Activated CD8-positive, alpha-beta memory T cell treated with anti-CD3 and anti-CD28 coated beads, Interleukin-2, amount 10 ng/mL, durations not matched to agents 7 days and 5 days (primary cell): ENCODE results near the gene LRRC74A. TPM values are rescaled to one million over a fixed set of nuclear protein-coding genes. Genes with fewer than 3 reads are reported as not detected.
A peak's percentile ranks its signal among the peaks of the same experiment; 100 is the strongest.

Source experiments
- ATAC-seq: fragments of 150-1000 bp; cut with Tn5 transposase; one replicate; pipeline ENCODE4 v1.10.0; 2021; ENCODE audit warnings: moderate library complexity
- CTCF ChIA-PET: fragments of 350-600 bp; sonication (Branson Sonifier 250); formaldehyde crosslinking; loops from one replicate; lab custom pipeline; 2021; ENCODE audit warnings: antibody characterized with exemption; lab: Charles Lee
- DNase-seq: peaks from one replicate; pipeline ENCODE4 v3.0.0-alpha.2; 2020
- H3K27ac Mint-ChIP-seq: one replicate; pipeline ENCODE4 v1.8.0; 2021; ENCODE audit warnings: mild to moderate bottlenecking, mixed read lengths
- H3K27me3 Mint-ChIP-seq: one replicate; pipeline ENCODE4 v1.8.0; 2021; ENCODE audit warnings: mixed read lengths
- H3K36me3 Mint-ChIP-seq: one replicate; pipeline ENCODE4 v1.8.0; 2021; ENCODE audit warnings: mild to moderate bottlenecking, mixed read lengths
- H3K4me1 Mint-ChIP-seq: one replicate; pipeline ENCODE4 v1.8.0; 2021; ENCODE audit warnings: mixed read lengths
- H3K4me3 Mint-ChIP-seq: one replicate; pipeline ENCODE4 v1.8.0; 2021; ENCODE audit warnings: mild to moderate bottlenecking, moderate library complexity, mixed read lengths
- H3K9me3 Mint-ChIP-seq: one replicate; pipeline ENCODE4 v1.8.0; 2022; ENCODE audit warnings: low read depth, mixed read lengths
- total RNA-seq, 2 experiments: library from RNA; stranded (reverse); gene quantifications; one replicate each; pipeline ENCODE4 v1.2.3, GENCODE V29; 2021

The LRRC74A gene
- total RNA-seq: not detected

DNA sequence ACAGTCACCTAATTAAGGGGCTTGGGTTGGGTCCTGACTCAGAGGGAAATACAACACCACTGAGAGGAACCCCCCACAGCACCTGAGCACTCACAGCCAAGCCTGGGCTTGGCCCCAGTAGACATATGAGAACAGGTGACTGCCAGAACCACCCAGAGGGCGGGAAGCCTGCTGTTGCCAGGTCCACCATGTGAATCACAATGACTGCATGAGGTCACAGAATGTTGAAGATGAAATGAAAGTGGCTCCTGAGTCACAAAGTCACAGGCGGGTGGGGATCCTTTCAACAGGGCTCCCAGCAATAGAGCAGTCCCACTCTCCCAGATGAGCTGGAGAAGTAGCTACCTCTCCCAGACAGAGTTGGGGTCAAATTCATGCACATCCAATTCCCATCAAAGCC lies at the start of gene LRRC74A:
Gene LRRC74A (plus strand): TSS at position 287 of the 400 bp plus-strand sequence. CDS start 290 bp downstream, outside the sequence.
- Mint-ChIP-seq H3K27ac (no peak within 1 kb of the TSS), H3K27me3 (peaks cover 8% of the 10 kb centered on the region), H3K4me3 (no peak within 1 kb of the TSS), H3K4me1 (no peaks in the 10 kb centered on the region), H3K36me3 (no peaks in the 10 kb centered on the region), H3K9me3 (no peaks in the 10 kb centered on the region)
- CTCF ChIA-PET: no interaction called here
- no peak for DNase-seq
- ATAC-seq: no peak

DNA sequence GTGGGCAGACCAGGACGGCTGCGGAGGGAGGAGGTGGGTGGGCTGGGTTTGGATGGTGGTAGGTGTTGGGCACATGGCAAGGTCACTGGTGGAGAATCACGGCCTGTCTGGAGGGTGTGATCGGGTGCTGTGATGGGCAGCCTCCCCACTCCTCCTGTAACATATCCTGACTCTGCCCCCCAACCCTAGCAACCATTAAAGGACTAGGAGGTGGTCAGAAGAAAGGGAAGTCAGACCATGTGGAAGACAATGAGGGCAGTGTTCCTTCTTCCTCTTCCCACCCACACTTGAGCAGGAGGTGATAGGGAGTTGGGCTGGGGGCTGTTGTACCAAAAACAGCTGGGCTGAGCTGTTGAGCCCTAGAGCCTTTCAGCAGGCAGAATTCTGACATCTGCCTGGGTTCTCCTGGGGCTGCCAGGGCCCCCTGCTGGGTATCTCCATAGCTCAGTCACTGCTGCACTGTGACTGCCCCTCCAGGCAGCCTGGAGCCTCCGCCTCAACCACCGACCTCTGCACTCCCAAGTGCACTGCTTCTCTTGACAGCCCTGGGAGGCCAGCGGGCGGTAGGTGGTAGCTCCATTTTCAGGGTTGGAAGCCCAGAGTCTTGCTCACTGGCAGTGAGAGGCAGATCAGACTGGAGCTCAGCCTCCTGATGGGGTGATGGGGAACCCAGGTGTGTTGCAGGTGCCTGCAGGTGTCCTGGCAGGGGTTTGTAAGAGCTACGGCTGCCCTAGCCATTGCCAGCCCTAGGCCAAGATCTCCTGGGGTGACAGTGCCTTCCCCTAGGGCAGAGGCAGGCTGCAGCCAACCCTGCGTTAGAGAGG lies 49.6 kb upstream of the LRRC74A start:
- CTCF ChIA-PET: interaction anchor here (1.4 to 2.8 kb wide), 2 partner anchors 8 to 66 kb away, joined by 5 to 7 read pairs; no protein-coding TSS in a partner anchor
- no peaks in the 10 kb centered on the region for H3K27me3 Mint-ChIP-seq
- DNase-seq (peak; percentile 23), ATAC-seq (no peak)
- no peaks in the 10 kb centered on the region for H3K9me3 Mint-ChIP-seq
- no peak overlapping the region for H3K4me3 Mint-ChIP-seq
- H3K36me3 Mint-ChIP-seq: no peaks in the 10 kb centered on the region
- H3K27ac Mint-ChIP-seq: no peak overlapping the region
- H3K4me1 Mint-ChIP-seq: peaks cover 18% of the 10 kb centered on the region

DNA sequence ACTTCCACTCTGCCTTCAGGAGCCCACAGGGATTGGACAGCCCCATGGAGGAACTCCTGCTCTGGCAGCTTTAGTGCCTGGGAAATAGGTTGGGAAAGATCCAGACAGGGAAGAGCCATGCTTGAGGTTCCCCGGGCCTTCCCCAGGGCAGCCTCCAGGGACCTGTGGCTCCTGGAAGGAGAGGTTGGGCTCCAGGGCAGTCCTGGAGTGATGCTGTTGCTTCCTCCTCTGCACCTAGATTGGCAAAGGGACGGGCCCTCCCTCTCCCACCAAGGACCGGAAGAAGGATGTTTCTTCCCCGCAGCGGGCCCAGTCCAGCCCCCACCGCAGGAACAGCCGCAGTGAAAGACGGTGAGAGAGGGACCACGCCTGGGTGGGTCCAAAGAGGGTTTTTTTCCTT lies 48.5 kb upstream of the LRRC74A start:
- Mint-ChIP-seq H3K36me3 (no peaks in the 10 kb centered on the region), H3K9me3 (no peaks in the 10 kb centered on the region), H3K27ac (no peak overlapping the region), H3K27me3 (no peaks in the 10 kb centered on the region), H3K4me1 (peaks cover 29% of the 10 kb centered on the region), H3K4me3 (no peak overlapping the region)
- ATAC-seq: no peak
- CTCF ChIA-PET: interaction anchor here (2.8 kb wide), 1 partner anchor 67 kb away, joined by 7 read pairs; no protein-coding TSS in a partner anchor
- peak; percentile 38 for DNase-seq

DNA sequence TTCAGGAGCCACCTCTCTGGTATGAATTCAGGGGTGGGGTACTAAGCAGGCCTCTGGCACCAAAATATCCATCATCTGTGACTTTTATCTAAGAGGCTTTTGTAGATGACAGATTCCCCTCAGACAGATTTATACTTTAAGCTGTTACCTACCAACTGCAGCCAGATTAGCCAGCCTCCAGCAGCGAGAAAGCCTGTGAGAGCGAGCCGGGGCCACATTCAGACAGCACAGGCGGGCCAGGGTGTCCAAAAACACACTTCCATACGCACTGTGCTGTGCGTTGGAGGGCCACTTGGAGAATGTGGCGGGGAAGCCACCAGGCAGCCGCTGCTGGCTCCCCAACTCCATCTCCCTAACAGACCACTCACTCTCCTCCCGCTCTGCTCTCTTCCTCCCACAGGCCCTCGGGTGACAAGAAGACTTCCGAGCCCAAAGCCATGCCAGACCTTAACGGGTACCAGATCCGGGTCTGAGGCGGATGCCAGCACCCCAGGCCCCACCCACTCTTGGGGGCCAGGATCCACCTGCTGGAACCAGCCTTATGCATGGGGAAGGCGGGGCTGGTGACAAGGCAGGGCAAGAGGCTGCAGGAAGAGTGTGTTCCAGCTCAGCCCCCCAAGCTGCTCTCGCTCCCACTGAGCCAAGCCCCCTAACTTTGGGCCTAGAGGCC lies 47.5 kb upstream of the LRRC74A start:
- H3K27ac Mint-ChIP-seq: no peak overlapping the region
- H3K4me3 Mint-ChIP-seq: no peak overlapping the region
- no peaks in the 10 kb centered on the region for H3K36me3 Mint-ChIP-seq
- DNase-seq (peak; percentile 39), ATAC-seq (no peak)
- CTCF ChIA-PET: interaction anchor here (2.8 kb wide), 1 partner anchor 68 kb away, joined by 7 read pairs; no protein-coding TSS in a partner anchor
- no peaks in the 10 kb centered on the region for H3K27me3 Mint-ChIP-seq
- H3K4me1 Mint-ChIP-seq: peaks cover 34% of the 10 kb centered on the region
- no peaks in the 10 kb centered on the region for H3K9me3 Mint-ChIP-seq

DNA sequence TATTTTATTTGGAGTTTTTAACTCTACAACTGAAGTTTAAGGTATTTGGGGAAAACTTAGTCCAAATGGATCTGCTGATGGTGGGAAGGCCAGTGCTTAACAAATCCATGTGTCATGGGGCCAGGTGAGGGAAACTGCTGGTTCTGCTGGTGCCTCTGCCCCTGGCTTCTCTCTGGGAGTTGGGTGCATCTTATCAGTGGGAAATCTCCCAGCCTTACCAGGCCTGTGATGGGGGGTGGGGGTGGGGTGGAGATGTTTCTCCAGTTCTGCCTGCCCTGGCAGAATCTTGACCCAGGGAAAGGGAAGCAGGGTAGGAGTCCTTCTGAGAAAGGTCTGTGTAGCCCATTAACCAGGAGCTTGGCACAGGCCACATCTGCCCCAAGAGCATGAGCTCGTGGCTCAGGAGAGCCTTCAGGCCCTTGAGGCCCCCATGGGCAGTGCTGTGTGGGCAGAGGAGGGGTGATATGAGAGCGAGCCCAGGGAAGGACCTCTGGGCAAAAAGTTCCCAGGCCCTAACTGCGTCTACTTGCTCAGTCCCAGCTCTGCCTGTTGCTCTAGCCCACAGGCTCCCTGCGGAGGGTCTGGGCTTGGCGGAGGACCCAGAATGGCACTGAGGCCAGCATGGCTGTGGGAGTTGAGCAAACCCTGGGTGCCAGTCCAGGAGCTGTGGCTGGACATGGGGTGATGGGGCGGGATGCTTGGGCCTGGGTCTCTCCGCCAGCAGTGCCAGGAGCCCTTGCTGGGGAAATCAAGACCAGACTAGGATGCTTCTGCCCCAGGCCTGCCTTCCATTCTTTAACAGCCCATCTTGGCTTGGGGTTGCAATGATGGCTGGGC lies 46.8 kb upstream of the LRRC74A start:
- ATAC-seq (no peak), DNase-seq (peak; percentile 32)
- H3K36me3 Mint-ChIP-seq: no peaks in the 10 kb centered on the region
- H3K9me3 Mint-ChIP-seq: no peaks in the 10 kb centered on the region
- H3K4me1 Mint-ChIP-seq: peaks cover 38% of the 10 kb centered on the region
- H3K27ac Mint-ChIP-seq: no peak overlapping the region
- H3K27me3 Mint-ChIP-seq: no peaks in the 10 kb centered on the region
- CTCF ChIA-PET: interaction anchor here (1.6 kb wide), 1 partner anchor 10 kb away, joined by 3 read pairs; no protein-coding TSS in a partner anchor
- H3K4me3 Mint-ChIP-seq: no peak overlapping the region

DNA sequence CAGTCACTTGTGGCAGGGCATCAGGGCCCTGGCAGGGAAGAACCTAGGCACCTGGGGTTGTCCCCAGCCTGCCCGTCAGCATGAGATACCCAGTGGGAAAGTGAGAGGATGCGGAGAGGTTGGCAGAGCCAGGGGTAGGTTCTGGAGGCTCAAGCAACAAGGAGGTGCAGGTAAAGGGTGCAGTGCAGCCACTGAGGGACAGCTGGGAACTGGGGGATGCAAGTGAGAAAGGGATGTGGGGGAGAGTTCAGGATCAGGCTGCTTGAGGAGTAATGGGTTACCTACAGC lies 46.2 kb upstream of the LRRC74A start:
- Mint-ChIP-seq H3K36me3 (no peaks in the 10 kb centered on the region), H3K4me3 (no peak overlapping the region), H3K27ac (no peak overlapping the region), H3K9me3 (no peaks in the 10 kb centered on the region), H3K4me1 (peaks cover 43% of the 10 kb centered on the region), H3K27me3 (no peaks in the 10 kb centered on the region)
- ATAC-seq (no peak), DNase-seq (peak; percentile 14)
- CTCF ChIA-PET: interaction anchor here (1.6 to 5.9 kb wide), 2 partner anchors 11 to 70 kb away, joined by 3 to 83 read pairs; no protein-coding TSS in a partner anchor

DNA sequence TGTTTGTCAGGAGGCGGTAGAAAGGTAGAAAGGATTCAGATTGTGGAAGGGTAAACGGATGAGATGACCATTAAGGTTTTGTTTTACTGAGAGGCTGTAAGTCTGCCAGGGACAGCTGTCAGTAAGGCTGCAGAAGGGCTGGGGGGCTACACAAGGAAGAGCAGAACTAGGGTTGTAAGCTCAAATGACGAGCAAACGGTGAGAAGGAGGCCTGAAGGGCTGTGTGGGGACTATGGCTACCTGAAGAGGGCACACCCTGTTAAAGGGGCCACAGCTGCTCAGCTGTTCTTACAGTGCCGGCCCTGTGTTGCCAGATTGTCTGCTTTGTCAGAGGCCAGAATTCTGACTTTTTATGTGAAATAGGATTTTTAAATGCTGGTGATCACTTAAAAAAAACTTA lies 45.8 kb upstream of the LRRC74A start:
- H3K9me3 Mint-ChIP-seq: no peaks in the 10 kb centered on the region
- CTCF ChIA-PET: interaction anchor here (1.1 to 5.9 kb wide), 3 partner anchors 10 to 71 kb away, joined by 3 to 83 read pairs (median 3); no protein-coding TSS in a partner anchor
- no peak for ATAC-seq
- no peaks in the 10 kb centered on the region for H3K27me3 Mint-ChIP-seq
- H3K36me3 Mint-ChIP-seq: no peaks in the 10 kb centered on the region
- H3K27ac Mint-ChIP-seq: no peak overlapping the region
- peaks cover 43% of the 10 kb centered on the region for H3K4me1 Mint-ChIP-seq
- DNase-seq: peak; percentile 35
- no peak overlapping the region for H3K4me3 Mint-ChIP-seq

DNA sequence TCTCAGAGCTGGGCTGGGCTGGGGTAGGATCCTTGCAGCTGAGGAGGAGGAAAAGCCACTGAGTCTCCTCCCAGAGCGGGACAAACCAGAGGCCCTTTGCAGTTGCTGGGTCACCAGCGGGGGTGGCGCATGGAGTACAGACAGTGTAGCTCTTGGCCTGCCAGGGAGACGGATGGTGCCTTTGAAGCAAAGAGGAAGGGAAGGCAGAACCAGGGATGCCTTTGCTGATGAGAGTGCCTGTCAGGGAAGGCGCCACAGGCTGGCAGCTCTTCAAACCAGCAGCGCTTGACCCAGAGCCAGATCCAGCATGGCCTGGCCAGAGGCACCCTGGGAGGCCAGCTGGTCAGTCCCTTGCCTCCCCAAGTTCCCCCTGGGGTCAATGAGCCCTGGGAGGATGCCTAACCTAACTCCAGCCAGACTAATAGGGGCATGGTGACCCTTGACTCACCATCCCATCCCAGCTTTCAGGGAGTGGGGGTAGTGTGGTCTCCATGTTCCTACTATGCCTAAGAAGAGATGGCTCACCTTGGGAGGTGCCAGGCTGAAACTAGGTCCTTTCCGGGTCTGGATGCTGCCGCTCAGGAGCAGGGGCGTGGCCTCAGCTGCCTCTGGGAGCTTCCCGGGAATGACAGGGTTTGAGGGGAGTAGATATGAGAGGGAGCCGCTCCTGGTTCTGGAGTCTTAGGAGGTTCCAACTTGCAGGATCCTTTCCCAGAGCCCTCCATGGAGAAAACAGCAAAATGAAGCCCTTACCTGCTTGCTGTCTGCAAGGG lies 45.1 kb upstream of the LRRC74A start:
- peaks cover 43% of the 10 kb centered on the region for H3K4me1 Mint-ChIP-seq
- H3K27me3 Mint-ChIP-seq: no peaks in the 10 kb centered on the region
- no peak overlapping the region for H3K27ac Mint-ChIP-seq
- H3K36me3 Mint-ChIP-seq: peaks cover 2% of the 10 kb centered on the region
- DNase-seq: peak; percentile 31
- no peak overlapping the region for H3K4me3 Mint-ChIP-seq
- CTCF ChIA-PET: interaction anchor here (1.1 to 5.9 kb wide), 4 partner anchors 10 to 71 kb away, joined by 3 to 83 read pairs (median 21); partner anchors contain the start of gene ANGEL1
- no peak for ATAC-seq
- no peaks in the 10 kb centered on the region for H3K9me3 Mint-ChIP-seq

DNA sequence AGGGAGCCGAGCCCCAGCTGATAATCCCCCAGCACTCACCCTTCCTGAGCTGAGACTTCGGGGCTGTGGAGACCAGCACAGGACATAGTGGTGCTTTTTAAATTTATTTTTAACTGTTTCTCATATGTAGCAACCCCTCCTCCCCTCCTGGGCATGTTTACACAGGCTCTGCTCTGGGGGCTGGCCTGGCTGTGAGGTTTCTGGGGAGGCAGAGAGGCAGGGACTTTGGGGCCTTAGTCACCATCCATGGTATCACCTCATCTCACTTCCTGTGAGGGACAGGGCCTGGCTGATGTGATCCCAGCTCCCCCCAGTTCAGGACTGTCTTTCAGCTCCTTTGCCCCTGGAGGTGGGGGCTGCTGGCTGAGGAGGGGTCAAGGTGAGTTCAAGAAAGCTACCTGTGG lies 44.6 kb upstream of the LRRC74A start:
- Mint-ChIP-seq H3K27me3 (no peaks in the 10 kb centered on the region), H3K9me3 (no peaks in the 10 kb centered on the region), H3K4me1 (peaks cover 43% of the 10 kb centered on the region), H3K27ac (peak overlapping the region; percentile 78), H3K4me3 (no peak overlapping the region), H3K36me3 (peaks cover 2% of the 10 kb centered on the region)
- CTCF ChIA-PET: interaction anchor here (1.1 to 5.9 kb wide), 3 partner anchors 11 to 72 kb away, joined by 3 to 83 read pairs (median 39); partner anchors contain the start of gene ANGEL1
- peak; percentile 61 for ATAC-seq
- DNase-seq: peak; percentile 54

DNA sequence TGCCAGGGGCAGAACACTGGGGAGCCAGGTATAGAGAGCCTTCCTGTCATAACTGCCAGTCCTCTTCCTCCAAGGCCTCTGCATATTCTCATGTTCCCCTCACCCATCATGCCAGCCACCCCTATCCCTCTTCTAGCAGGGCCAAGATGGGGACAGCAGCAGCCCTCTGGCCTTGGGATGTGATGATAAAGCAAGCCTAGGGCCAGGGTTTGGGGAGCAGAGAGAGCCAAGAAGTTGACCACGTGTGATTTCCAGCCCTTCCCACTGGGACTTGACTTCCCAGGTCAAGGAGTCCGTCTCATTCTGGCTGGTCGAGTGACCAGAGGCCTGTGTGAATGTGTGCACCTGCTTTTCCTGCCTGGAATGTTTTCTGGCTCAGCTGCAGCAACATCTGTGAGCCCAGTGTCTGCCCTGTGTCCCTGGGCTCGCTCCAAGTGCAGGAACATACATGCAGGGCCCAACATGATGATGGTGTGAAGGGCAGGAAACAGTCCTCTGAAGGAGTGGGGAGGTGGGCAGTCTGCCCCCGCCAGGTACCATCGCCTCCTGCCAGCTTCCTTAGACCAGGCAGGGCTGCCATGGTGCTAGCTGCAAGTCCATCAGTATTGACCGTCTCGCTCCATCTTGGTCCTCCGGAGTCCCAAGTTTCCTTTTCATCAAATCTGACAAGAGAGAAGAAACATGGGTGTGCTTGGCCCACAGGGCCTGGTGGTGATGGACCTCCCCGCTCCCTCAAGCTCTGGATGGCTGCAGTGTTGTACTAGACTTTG lies 43.9 kb upstream of the LRRC74A start:
- DNase-seq (no peak), ATAC-seq (peak; percentile 8)
- peaks cover 43% of the 10 kb centered on the region for H3K4me1 Mint-ChIP-seq
- no peak overlapping the region for H3K4me3 Mint-ChIP-seq
- H3K36me3 Mint-ChIP-seq: peaks cover 2% of the 10 kb centered on the region
- CTCF ChIA-PET: interaction anchor here (0.6 to 5.9 kb wide), 8 partner anchors 12 to 564 kb away, joined by 3 to 83 read pairs (median 6); partner anchors contain the start of genes ANGEL1 and VASH1
- H3K9me3 Mint-ChIP-seq: no peaks in the 10 kb centered on the region
- H3K27me3 Mint-ChIP-seq: no peaks in the 10 kb centered on the region
- peak overlapping the region; percentile 78 for H3K27ac Mint-ChIP-seq

DNA sequence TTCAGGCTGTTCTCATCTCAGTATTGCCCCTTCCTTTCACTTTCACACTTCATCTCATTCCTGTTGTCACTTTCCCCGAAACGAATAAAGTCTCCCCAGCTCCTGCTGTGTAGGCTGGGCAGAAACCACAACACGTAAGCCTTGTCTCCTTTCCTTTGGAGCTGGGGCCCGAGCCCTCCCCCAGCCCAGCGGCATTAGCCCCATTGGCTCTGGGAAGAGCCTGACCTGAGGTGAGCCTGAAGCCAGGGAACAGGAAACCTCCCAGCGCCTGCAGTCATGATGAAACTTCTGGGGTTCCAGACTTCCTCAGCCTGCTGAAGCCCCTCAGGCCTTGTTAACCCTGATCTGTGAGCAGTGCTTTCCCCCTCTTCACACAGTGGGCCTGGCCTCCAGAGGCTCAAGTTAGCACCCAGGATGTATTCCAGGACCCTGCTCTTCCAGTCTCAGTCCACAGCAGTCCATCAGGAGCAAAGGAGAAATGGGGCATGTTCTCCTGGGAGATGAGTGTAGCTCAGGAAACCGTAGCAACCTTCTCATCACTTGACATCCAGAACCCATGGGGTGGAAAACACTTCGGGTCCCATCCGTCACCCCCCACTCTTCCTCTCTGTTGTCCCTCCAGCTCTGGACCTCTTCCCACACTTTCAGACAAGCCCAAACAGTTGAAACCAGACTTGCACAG lies 43.2 kb upstream of the LRRC74A start:
- peaks cover 2% of the 10 kb centered on the region for H3K36me3 Mint-ChIP-seq
- no peaks in the 10 kb centered on the region for H3K9me3 Mint-ChIP-seq
- ATAC-seq: peak; percentile 46
- no peak overlapping the region for H3K4me3 Mint-ChIP-seq
- peaks cover 42% of the 10 kb centered on the region for H3K4me1 Mint-ChIP-seq
- H3K27me3 Mint-ChIP-seq: no peaks in the 10 kb centered on the region
- H3K27ac Mint-ChIP-seq: peak overlapping the region; percentile 78
- peak; percentile 43 for DNase-seq
- CTCF ChIA-PET: interaction anchor here (0.6 to 5.9 kb wide), 11 partner anchors 10 to 563 kb away, joined by 3 to 83 read pairs (median 5); partner anchors contain the start of genes ANGEL1 and VASH1
